Neural progenitor cell (in vitro differentiated cells): Measurements from ENCODE around the gene DCLRE1A. TPM values are rescaled to one million over a fixed set of nuclear protein-coding genes. Genes with fewer than 3 reads are reported as not detected.

ENCODE experiments used
- DNase-seq: peaks from one replicate; pipeline ENCODE4 v3.0.0-alpha.2; 2016; ENCODE audit warnings: low spot score
- H2AFZ ChIP-seq: fragments of 200-600 bp; sonication (generic); replicated peaks from 2 replicates; pipeline ENCODE4 v1.6.1; 2016; ENCODE audit warnings: antibody characterized with exemption
- H3F3A ChIP-seq: fragments of 200-600 bp; sonication (generic); 2 replicates; pipeline ENCODE4 v1.6.1; 2016; ENCODE audit warnings: antibody characterized with exemption, low read depth
- H3K27ac ChIP-seq: fragments of 200-600 bp; sonication (generic); 2 replicates; pipeline ENCODE4 v1.5.1; 2016; ENCODE audit warnings: mild to moderate bottlenecking
- H3K27me3 ChIP-seq: fragments of 200-600 bp; sonication (generic); 2 replicates; pipeline ENCODE4 v1.6.1; 2016; ENCODE audit warnings: mild to moderate bottlenecking, moderate library complexity
- H3K36me3 ChIP-seq: fragments of 200-600 bp; sonication (generic); 2 replicates; pipeline ENCODE4 v1.5.1; 2016
- H3K4me1 ChIP-seq: fragments of 200-600 bp; sonication (generic); 2 replicates; pipeline ENCODE4 v1.6.1; 2016; ENCODE audit warnings: mixed run types
- H3K4me2 ChIP-seq: fragments of 200-600 bp; sonication (generic); 2 replicates; pipeline ENCODE4 v1.6.1; 2016
- H3K4me3 ChIP-seq: fragments of 200-600 bp; sonication (generic); 2 replicates; pipeline ENCODE4 v1.5.1; 2016
- H3K79me2 ChIP-seq: fragments of 200-600 bp; sonication (generic); 2 replicates; pipeline ENCODE4 v1.6.1; 2016; ENCODE audit warnings: low read depth
- H3K9ac ChIP-seq: fragments of 200-600 bp; sonication (generic); 2 replicates; pipeline ENCODE4 v1.6.1; 2016
- H3K9me3 ChIP-seq: fragments of 200-600 bp; sonication (generic); 2 replicates; pipeline ENCODE4 v1.5.1; 2016; ENCODE audit warnings: low read depth
- H4K20me1 ChIP-seq: fragments of 200-600 bp; sonication (generic); 2 replicates; pipeline ENCODE4 v1.6.1; 2016; ENCODE audit warnings: low read depth
- H3K27ac Mint-ChIP-seq: 3 replicates; pipeline ENCODE4 v1.8.0; 2021; ENCODE audit warnings: mixed read lengths
- H3K27me3 Mint-ChIP-seq: 2 replicates; pipeline ENCODE4 v1.8.0; 2022; ENCODE audit warnings: low read depth, mild to moderate bottlenecking, inconsistent platforms, moderate library complexity, mixed read lengths; ENCODE audit not compliant: insufficient read depth
- H3K36me3 Mint-ChIP-seq: 3 replicates; pipeline ENCODE4 v1.8.0; 2021; ENCODE audit warnings: mixed read lengths
- H3K4me1 Mint-ChIP-seq: 3 replicates; pipeline ENCODE4 v1.8.0; 2021; ENCODE audit warnings: mixed read lengths
- H3K4me3 Mint-ChIP-seq: 3 replicates; pipeline ENCODE4 v1.8.0; 2021; ENCODE audit warnings: mild to moderate bottlenecking, moderate library complexity, mixed read lengths
- H3K9me3 Mint-ChIP-seq: 3 replicates; pipeline ENCODE4 v1.8.0; 2020; ENCODE audit warnings: mixed read lengths
- EZH2 ChIP-seq: fragments of 200-600 bp; sonication (generic); IDR thresholded peaks from 2 replicates; pipeline ENCODE4 v1.6.1; 2017; ENCODE audit warnings: antibody characterized with exemption, mild to moderate bottlenecking, moderate library complexity
- EZH2phosphoT487 ChIP-seq: fragments of 200-600 bp; sonication (generic); IDR thresholded peaks from 2 replicates; pipeline ENCODE4 v1.6.1; 2017; ENCODE audit warnings: antibody characterized with exemption
- total RNA-seq: library from RNA; depleted of rRNA; stranded (reverse); fragments of >200 nt; gene quantifications from 2 replicates; pipeline ENCODE4 v1.2.3, GENCODE V29; 2015; ENCODE audit warnings: low replicate concordance
- TF ChIP-seq, protein P1 (sequence below): fragments of 200-600 bp; sonication (generic); IDR thresholded peaks from 2 replicates; pipeline ENCODE4 v1.5.1; 2017; ENCODE audit warnings: antibody characterized with exemption, mild to moderate bottlenecking

The DCLRE1A gene
- total RNA-seq, 1 donor from 2014 or later = 35.9 TPM

DNA sequence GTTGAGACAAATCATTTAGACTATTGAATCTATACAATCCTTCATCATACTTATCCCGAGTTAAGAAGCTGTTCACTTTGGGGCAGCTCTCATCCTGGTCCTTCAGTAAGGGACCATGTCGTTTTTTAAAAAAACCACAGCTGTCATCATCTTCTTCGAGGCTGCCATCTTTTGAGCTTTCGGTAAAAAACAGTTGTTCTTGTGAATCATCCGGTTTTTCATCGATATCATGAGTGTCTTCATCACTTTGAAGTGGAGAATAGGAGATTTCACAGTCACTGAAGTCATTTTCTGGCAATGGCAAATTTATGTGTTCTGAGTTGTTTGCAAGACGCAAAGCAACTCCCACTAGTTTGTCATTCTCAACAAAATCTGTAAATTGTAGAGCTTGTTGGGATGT, 3.9 kb downstream of the DCLRE1A start:
- H3K79me2 ChIP-seq = peaks cover 38% of the 10 kb centered on the region
- no peak overlapping the region for H3K4me3 ChIP-seq
- H3K9me3 ChIP-seq = no peaks in the 10 kb centered on the region
- TF ChIP-seq EZH2 = no peak
- no peak for DNase-seq
- no peaks in the 10 kb centered on the region for H3K27me3 ChIP-seq
- peaks cover 3% of the 10 kb centered on the region for H3F3A ChIP-seq
- Mint-ChIP-seq H3K4me1 (peaks cover 31% of the 10 kb centered on the region), H3K9me3 (no peaks in the 10 kb centered on the region), H3K27me3 (peaks cover 2% of the 10 kb centered on the region), H3K36me3 (peaks cover 19% of the 10 kb centered on the region), H3K27ac (no peak overlapping the region), H3K4me3 (no peak overlapping the region)
- no peak overlapping the region for H3K27ac ChIP-seq
- no peak overlapping the region for H2AFZ ChIP-seq
- H3K9ac ChIP-seq = peak overlapping the region; percentile 5
- no peaks in the 10 kb centered on the region for H4K20me1 ChIP-seq
- H3K4me2 ChIP-seq = peak overlapping the region; percentile 93
- peaks cover 7% of the 10 kb centered on the region for H3K36me3 ChIP-seq
- peaks cover 26% of the 10 kb centered on the region for H3K4me1 ChIP-seq

- Histone ChIP-seq H4K20me1 (no peaks in the 10 kb centered on the region), H3K27me3 (no peaks in the 10 kb centered on the region), H3K4me2 (no peak overlapping the region), H3K9ac (peak overlapping the region; percentile 5), H3K27ac (no peak overlapping the region), H2AFZ (no peak overlapping the region), H3F3A (peaks cover 3% of the 10 kb centered on the region), H3K4me1 (peaks cover 26% of the 10 kb centered on the region), H3K4me3 (no peak overlapping the region), H3K79me2 (peaks cover 33% of the 10 kb centered on the region), H3K9me3 (no peaks in the 10 kb centered on the region), H3K36me3 (peaks cover 9% of the 10 kb centered on the region)
- peaks cover 28% of the 10 kb centered on the region for H3K4me1 Mint-ChIP-seq
- no peak for DNase-seq
- TF ChIP-seq EZH2 (no peak), EZH2phosphoT487 (no peak)
- TF ChIP-seq, protein P1, sequence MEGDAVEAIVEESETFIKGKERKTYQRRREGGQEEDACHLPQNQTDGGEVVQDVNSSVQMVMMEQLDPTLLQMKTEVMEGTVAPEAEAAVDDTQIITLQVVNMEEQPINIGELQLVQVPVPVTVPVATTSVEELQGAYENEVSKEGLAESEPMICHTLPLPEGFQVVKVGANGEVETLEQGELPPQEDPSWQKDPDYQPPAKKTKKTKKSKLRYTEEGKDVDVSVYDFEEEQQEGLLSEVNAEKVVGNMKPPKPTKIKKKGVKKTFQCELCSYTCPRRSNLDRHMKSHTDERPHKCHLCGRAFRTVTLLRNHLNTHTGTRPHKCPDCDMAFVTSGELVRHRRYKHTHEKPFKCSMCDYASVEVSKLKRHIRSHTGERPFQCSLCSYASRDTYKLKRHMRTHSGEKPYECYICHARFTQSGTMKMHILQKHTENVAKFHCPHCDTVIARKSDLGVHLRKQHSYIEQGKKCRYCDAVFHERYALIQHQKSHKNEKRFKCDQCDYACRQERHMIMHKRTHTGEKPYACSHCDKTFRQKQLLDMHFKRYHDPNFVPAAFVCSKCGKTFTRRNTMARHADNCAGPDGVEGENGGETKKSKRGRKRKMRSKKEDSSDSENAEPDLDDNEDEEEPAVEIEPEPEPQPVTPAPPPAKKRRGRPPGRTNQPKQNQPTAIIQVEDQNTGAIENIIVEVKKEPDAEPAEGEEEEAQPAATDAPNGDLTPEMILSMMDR = no peak
- H3K36me3 Mint-ChIP-seq = peaks cover 19% of the 10 kb centered on the region
- no peaks in the 10 kb centered on the region for H3K9me3 Mint-ChIP-seq
- H3K4me3 Mint-ChIP-seq = no peak overlapping the region
- no peak overlapping the region for H3K27ac Mint-ChIP-seq
- H3K27me3 Mint-ChIP-seq = peaks cover 2% of the 10 kb centered on the region
Observed at GRCh38 chr10:113849140-113849803, 4.6 kb downstream of the DCLRE1A start.

DNA sequence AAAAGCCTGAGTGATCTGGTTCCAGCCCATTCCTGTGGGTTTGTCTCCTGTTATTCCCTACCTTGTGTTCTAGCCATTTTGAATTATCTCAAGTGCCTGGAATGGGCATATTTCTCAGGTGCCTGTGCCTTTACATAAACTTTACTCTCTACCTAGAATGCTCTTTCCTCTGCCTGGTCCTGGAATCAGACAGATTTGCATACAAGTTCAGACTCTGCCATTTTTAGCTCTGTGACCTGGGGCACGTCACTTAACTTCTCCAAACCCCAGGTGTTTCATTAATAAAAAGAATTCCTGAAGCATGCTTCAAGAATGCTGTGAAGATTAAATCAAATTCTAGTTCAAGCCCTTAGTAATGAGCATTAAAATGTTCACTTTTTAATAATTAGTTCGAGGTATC, 7.8 kb downstream of the DCLRE1A start:
- peaks cover 3% of the 10 kb centered on the region for H3F3A ChIP-seq
- Mint-ChIP-seq H3K9me3 (no peaks in the 10 kb centered on the region), H3K4me1 (peaks cover 11% of the 10 kb centered on the region), H3K36me3 (peaks cover 17% of the 10 kb centered on the region), H3K27me3 (peaks cover 2% of the 10 kb centered on the region), H3K27ac (no peak overlapping the region), H3K4me3 (no peak overlapping the region)
- H3K4me3 ChIP-seq = no peak overlapping the region
- H3K79me2 ChIP-seq = peaks cover 8% of the 10 kb centered on the region
- H2AFZ ChIP-seq = no peak overlapping the region
- no peak overlapping the region for H3K4me2 ChIP-seq
- H3K9ac ChIP-seq = no peak overlapping the region
- H3K27ac ChIP-seq = no peak overlapping the region
- no peak for DNase-seq
- H4K20me1 ChIP-seq = no peaks in the 10 kb centered on the region
- H3K27me3 ChIP-seq = no peaks in the 10 kb centered on the region
- TF ChIP-seq EZH2 (no peak), EZH2phosphoT487 (no peak)
- TF ChIP-seq, protein P1 = no peak
- no peaks in the 10 kb centered on the region for H3K9me3 ChIP-seq
- peaks cover 3% of the 10 kb centered on the region for H3K4me1 ChIP-seq
- peaks cover 9% of the 10 kb centered on the region for H3K36me3 ChIP-seq

GRCh38 chr10:113843972-113844485, 9.9 kb downstream of the DCLRE1A start:
- H3K27ac Mint-ChIP-seq = no peak overlapping the region
- Histone ChIP-seq H3K79me2 (peaks cover 5% of the 10 kb centered on the region), H4K20me1 (no peaks in the 10 kb centered on the region), H3K36me3 (peaks cover 9% of the 10 kb centered on the region), H3K4me3 (no peak overlapping the region), H2AFZ (no peak overlapping the region), H3K27ac (no peak overlapping the region), H3F3A (no peaks in the 10 kb centered on the region), H3K4me1 (no peaks in the 10 kb centered on the region), H3K4me2 (no peak overlapping the region), H3K9me3 (no peaks in the 10 kb centered on the region), H3K27me3 (no peaks in the 10 kb centered on the region), H3K9ac (no peak overlapping the region)
- peaks cover 18% of the 10 kb centered on the region for H3K36me3 Mint-ChIP-seq
- peaks cover 2% of the 10 kb centered on the region for H3K27me3 Mint-ChIP-seq
- H3K9me3 Mint-ChIP-seq = no peaks in the 10 kb centered on the region
- H3K4me3 Mint-ChIP-seq = no peak overlapping the region
- TF ChIP-seq EZH2phosphoT487 = no peak
- TF ChIP-seq EZH2 = no peak
- TF ChIP-seq, protein P1 = no peak
- DNase-seq = no peak
- peaks cover 6% of the 10 kb centered on the region for H3K4me1 Mint-ChIP-seq
